ENCODE data around the gene CRIP3. TPM values are rescaled to one million over a fixed set of nuclear protein-coding genes. Genes with fewer than 3 reads are reported as not detected.
A peak's percentile ranks its signal among the peaks of the same experiment; 100 is the strongest.

Gene CRIP3
- total RNA-seq, 1 donor from 2014 or later: 0.28 TPM

DNA sequence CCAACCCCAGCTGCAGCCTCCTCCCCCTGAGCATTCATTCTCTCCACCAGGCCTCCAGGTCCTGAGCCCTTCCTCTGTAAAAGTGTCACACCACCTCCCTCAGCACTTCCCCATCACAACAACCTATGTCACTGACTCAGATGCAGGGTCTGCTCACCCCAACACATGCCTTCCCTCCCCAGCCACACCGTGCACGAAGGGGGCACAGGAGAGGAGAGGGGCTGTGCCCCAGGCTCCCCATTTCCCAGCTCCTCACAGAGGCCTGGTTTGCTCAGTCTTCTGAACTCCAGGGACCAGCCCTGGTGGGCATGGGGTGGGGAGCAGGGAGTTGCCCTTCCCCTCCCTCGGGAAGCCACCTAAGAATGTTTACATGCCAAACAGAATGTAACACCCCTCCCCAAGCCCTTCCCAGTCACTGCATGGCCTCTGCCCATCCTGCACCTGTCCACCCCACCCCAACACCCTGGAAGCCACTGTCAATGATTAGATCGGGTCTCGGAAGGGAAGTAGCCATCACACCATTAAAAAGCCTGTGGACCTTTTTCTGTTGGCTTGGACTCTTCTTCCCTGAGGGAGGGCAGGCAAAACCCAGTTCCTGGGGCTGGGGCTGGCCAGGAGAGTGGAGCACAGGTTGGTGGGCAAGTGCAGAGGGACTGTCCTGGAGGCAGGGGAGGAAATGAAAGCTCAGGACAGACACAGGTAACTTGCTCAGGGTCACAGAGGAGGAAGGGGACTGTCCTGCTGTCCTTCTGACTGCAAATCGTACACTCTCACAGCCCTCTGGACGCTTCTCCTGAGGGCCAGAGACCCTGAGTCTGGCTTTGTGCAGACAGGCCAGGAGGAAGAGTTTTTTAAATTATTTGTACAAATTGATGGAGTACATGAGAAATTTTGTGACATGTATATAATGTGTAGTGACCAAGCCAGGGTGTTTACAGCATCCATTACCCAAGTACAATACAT lies 20.6 kb downstream of the CRIP3 start:
- no peak for ATAC-seq

DNA sequence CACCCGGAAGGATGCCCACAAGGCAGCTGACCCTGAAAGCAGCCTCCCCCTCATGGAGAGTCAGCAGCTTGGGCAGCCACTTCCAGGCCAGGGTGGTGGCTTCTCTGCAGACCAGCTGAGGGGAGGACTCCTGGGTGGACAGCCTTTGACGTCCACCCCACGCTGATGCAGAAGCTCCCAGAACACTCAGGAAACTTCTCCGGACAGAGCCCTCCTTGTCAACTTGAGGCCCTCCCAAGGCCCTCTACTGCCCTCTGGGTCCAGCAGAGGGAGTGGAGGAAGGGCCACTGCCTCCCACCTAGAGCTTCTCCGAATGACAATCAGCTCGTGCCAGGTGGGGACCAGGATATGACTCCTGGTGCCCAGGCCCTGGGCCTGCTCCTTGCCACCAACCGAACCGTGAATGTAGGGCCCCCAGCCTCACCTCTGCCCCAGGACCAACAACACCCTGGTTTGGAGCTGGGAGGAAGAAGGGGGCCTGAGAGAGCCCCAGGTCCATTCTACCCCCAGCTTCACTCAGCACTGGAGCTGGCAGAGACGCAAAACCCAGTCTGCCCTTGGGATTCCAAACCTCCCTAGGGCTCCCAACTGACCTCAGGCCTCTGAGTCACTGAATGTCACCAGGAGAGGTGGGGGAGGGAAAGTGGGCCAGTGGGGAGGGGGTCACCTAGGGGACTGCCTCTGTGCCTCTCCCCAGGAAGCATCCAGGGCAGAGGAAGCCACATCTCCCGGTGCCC lies 21.5 kb downstream of the CRIP3 start:
- no peak for ATAC-seq

- no peak for ATAC-seq
These were observed 22.1 kb downstream of the CRIP3 start for GRCh38 chr6:43286456-43286979.

DNA sequence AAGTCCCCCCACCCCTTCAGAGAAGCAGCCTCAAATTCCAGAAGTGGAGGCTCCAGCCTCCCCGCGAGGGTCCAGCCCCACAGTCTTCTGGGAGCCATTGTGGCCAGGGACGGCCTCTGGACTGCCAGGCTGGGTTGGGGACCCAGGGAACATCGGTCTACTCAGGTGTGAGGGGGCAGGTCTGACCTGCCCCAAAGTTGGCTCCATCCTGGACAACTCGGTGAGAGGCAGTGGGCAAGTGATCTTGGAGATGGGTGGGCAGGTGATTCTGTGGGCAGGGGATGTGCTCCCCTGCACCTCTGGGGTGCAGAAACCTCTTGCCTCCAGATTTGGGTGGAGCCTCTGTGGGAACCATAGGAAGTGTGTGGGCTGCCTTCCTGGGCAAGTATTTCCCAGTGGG lies 22.8 kb downstream of the CRIP3 start:
- ATAC-seq: no peak

DNA sequence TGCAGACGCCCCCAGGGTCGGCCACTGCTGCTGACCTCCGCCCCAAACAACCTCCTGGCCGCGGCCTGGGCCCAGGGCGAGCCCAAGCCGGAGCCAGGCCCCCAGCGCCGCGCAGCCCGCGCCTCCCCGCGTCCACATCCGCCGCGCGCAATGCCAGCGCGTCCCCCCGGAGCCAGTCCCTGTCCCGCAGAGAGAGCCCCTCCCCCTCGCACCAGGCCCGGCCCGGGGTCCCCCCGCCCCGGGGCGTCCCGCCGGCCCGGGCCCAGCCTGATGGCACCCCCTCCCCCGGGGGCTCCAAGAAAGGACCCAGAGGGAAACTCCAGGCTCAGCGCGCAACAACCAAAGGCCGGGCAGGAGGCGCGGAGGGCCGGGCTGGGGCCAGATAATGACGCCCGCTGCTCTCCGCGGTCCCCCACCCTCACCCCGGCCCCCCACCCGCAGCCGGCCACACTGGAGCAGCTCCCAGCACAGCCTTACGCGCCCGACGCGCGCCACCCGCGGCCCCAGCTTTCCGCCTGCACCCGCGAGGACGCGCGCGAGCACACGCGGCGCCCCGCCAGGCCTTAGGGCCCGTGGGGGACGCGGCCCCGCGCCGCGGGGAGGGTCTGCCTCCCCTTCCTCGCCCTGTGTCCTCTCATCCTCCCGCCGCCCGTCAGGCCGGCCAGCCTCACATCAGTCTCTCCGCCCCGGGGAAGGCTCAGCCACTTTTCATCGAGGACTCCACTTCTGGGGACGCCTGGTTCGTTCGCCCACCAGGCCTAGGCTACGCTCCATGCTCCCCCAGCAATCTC lies 23.4 kb downstream of the CRIP3 start:
- no peak for ATAC-seq

DNA sequence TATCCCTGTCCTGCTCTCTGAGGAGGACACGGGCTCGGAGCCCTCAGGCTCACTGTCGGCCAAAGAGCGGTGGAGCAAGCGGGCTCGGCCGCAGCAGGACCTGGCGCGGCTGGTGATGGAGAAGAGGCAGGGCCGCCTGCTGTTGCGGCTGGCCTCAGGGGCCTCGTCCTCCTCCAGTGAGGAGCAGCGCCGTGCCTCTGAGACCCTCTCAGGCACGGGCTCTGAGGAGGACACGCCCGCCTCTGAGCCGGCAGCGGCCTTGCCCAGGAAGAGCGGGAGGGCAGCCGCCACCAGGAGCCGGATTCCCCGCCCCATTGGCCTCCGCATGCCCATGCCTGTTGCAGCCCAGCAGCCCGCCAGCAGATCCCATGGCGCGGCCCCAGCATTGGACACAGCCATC lies 24.7 kb downstream of the CRIP3 start:
- peak; percentile 40 for ATAC-seq

DNA sequence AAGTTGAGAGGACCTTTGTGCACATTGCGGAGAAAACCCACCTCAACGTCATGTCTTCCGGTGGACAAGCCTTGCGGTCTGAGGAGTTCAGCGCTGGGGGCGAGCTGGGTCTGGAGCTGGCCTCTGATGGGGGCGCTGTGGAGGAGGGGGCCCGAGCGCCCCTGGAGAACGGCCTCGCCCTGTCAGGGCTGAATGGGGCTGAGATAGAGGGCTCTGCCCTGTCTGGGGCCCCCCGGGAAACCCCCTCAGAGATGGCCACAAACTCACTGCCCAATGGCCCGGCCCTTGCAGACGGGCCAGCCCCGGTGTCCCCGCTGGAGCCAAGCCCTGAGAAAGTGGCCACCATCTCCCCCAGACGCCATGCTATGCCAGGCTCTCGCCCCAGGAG lies 25.1 kb downstream of the CRIP3 start:
- no peak for ATAC-seq

DNA sequence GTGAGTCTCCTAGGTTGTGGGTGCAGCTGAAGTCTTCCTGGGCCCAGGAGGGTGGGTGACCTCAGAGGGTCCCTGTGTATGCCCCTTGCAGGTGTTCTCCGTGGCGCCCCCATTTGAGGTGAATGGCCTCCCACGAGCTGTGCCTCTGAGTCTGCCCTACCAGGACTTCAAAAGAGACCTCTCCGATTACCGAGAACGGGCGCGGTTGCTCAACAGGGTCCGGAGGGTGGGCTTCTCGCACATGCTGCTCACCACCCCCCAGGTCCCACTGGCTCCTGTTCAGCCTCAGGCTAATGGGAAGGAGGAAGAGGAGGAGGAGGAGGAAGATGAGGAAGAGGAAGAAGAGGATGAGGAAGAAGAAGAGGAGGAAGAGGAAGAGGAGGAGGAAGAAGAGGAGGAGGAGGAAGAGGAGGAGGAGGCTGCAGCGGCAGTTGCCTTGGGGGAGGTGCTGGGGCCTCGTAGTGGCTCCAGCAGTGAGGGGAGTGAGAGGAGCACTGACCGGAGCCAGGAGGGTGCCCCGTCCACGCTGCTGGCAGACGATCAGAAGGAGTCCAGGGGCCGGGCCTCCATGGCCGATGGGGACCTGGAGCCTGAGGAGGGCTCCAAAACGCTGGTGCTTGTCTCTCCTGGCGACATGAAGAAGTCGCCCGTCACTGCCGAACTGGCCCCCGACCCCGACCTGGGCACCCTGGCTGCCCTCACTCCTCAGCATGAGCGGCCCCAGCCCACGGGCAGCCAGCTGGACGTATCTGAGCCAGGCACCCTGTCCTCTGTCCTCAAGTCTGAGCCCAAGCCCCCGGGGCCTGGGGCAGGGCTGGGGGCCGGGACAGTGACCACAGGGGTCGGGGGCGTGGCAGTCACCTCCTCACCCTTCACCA lies 25.8 kb downstream of the CRIP3 start:
- ATAC-seq: no peak

DNA sequence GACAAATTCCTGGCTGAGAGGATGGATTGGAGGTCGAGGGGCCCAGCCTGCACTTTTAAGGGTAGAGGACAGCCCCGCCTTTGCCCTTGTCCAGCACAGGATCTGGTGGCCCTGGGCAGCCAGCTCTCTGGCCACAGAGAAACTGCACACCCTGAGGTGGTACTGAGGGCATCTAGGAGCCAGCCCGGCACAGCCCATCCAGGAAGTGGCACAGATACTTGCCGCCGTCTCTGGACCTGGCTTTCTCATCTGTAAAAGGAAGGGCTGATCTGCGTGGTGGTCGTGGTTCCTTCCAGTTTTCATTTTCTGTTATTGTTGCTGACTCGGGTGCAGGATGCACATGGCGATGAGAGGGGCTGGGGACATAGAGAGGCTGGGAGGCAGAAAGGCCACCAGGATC lies 26.6 kb downstream of the CRIP3 start:
- ATAC-seq: no peak

DNA sequence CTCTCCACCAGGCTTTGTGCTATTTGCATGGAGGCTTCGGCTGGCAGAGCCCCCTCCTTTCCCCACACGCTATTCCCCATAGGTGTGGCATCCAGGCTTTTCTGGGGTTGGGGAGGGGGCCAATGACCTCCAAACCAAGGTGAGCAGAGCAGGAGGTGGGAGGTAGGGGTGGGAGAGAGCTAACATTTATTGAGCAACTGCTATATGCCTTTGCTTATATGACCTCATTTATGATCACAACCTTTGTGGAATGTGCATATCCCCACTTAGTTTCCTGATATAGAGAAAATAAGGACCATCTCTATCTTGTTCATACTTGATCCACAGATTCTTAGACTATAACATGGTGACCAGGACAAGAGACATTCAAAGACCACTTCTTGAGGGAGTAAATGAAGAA lies 28.4 kb downstream of the CRIP3 start:
- ATAC-seq: no peak

DNA sequence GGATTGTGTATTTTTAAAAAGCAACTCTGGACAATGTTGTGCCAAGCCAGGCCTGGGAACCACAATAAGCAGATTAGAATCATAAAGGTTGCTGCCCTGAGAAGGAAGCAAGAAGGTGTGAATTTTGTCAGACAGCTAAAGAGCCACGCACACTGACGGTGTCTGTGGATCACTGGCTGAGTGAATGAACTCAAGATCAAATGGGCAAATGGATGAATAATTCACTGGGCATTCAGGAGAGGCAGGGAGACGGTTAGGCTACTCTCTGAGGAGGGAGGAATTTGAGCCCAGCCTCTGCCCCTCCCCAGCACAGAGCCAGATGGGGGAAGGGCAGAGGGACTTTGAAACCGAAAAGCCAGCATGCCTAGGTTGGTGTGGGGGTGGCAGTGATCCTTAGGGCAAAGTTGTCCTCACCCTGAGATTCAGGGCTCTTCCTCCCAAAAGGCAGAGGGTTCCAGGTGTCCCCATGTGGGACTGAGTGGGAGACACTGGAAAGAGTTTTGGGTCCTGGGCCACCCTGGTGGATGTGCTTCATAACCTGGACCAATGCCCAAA lies 30.0 kb downstream of the CRIP3 start:
- no peak for ATAC-seq

- no peak for ATAC-seq
These were observed 30.7 kb downstream of the CRIP3 start for GRCh38 chr6:43277643-43278523.

- no peak for ATAC-seq
These were observed 31.4 kb downstream of the CRIP3 start for GRCh38 chr6:43277306-43277642.

- no peak for ATAC-seq
These were observed 31.9 kb downstream of the CRIP3 start for GRCh38 chr6:43276577-43277305.

- no peak for ATAC-seq
These were observed 32.6 kb downstream of the CRIP3 start for GRCh38 chr6:43275801-43276576.

DNA sequence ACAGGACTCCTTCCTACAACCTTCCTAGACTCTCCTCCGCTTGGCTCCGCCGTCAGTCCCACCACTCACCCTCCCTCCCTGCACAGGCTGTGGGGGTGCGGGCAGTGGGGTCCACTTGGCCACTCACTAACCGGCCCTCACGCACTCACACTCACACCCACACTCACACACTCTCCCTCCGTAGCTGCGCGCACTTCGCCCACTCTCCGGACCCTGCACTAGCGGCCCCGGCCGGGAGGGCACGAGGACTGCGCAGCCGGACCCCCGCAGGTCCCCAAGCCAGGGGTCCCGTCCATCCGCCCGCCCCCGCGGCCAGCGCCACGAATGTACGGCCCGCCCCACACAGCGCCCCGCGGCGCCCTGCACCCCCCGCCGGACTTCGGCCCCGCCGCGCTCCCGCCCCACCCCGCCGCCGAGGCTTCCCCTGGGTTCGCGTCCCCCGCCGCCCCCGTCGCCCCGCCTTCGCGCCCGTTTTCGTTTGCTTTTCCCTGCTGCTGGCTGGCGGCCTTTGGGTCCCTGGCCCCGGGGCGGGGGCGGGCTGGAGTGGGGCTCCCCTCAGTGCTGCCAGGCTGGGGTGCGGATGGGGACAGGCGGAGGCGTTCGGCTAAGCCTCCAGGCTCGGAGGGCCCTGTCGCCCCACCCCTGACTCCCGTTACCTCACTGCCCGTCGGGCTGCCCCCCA lies 33.6 kb downstream of the CRIP3 start:
- no peak for ATAC-seq

DNA sequence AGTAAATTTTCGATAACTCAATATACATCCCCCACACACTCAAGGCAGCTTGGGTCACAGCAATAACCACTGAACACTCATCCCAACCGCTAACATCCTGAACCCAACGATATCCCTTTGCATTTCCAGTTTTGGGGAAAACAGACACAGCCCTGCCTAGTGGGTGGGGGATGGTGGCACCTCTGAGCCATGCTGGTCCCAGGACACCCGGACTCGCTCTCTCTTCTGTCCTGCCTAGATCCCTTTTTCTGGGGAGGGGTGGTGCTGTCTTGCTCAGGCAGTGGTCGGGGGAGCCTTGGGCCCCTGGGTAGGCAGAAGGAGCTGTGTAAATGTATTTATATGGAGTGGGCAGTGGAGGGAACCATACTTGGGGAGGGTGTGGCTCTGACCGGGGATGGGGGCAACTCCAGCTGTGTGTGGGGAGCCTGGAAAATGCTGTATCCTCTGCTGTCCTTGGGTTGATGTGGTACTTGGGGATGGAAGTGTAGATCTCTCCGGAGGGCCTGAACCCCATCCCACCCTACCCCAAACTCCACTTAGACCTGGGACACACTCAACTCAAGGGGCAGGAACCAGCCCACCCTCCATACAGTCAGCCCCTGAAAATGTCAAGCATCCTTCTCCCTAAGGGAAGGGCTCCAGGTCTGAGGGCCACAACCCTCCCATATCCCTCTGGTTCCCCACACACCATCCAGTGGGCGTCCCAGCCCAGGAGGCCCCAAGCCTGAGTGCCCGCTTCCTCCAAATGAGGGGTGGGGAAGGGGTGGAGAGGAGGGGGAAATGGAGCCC lies 34.3 kb downstream of the CRIP3 start:
- ATAC-seq: peak; percentile 5
